ENCODE results near the gene NFATC3.

NFATC3 gene

DNA sequence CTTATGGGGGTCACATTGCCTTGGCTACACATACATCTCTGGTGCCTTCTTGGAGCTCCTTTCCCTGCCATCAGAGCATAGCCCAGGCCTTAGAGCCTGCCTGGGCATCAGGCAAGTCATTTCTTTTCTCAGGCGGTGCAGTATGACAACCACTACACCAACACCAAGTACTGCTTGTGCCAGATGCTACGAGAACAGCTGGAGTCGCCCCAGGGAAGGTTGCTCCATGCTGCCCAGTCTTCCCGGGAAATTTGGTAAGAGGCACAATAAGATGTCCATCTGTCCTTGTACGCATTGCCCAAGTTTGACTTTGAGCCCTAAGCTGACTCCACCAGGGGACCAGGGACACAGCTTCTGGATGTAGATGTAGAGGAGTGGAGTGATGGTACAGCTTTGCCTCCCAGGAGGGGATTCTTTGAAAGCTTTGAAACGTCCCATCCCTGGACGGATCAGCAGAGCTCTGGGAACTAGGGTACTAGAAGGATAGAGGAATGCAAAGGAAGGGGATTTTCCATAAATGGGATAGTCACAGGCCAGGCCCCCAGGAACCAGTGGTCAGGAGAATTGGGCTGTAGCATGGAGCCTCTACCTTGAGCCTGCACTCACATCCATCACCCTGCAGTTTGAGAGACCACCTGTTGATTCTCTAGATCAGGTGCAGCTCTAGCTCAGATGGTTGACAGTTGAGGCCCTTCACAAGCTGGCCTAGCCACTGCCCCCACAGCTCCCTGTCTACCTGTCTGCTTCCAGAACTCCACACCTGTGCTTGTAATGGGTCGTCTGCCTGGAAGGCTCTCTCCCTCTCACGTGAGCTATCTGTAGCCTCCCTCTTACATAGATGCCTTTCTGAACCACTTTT is 11.0 kb upstream of the NFATC3 start:
- DNase-seq, result no peak

- no peak for DNase-seq
Observed at GRCh38 chr16:68074850-68075555, 10.2 kb upstream of the NFATC3 start.

DNA sequence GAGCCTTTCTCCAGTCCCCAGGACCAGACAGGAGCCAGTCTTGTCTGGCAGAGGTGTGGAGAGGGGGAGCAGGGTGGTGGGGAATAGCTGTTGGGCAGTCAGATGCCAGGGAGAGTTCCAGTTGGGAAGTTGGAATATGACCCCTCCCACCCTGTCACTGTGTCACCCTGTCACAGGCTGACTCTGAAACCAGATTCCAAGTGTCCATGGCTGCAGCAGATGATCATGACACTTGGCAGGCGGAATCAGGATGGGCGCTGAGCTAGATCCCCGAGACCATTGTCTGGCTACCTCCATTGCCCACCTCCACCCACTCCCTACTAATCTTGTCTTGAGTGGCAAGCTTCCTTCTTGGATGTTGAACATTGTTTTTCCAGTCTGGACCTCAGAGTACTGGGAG is 9.2 kb upstream of the NFATC3 start:
- no peak for DNase-seq

GRCh38 chr16:68076560-68076959 is 8.6 kb upstream of the NFATC3 start:
- DNase-seq, result no peak

DNA sequence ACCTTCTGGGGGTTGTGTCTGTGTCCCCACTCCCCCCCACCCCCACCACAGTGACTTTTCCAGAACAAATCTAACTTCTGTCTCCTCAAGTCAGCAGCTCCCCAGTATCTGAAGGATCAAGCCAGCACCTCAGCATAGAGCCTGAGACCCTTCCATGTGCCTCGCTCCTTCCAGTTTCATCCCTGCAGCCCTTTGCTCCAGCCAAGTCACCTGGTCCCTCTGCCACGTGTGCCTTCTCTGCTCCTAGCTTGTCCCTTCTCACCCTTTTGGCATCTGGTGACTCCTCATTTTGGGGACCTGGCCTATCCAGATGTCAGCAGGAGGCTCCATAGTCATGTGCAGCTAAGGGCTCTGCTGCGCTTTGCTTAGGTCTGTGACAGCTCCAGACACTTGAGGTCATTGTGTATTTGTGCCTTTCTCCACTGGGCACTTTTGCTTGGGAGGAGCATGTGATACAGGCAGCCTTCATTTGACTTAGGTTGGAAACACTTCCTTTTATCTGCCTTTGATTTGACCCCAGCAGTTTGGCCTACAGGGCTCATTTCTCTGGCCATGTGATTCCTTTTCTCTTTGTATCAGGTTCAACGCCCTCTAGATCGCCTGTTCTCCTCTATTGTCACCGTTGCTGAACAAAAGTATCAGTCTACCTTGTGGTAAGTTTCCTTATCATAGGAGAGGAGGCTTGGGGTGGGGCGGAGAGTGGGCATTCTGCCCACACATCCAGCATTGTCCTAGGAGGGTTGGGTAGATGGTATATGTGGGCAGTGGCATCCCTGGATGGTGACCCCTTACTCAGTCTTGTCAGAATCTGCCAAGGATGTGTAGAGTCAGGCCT is 7.1 kb upstream of the NFATC3 start:
- no peak for DNase-seq

GRCh38 chr16:68078701-68079375 is 6.3 kb upstream of the NFATC3 start:
- no peak for DNase-seq

DNA sequence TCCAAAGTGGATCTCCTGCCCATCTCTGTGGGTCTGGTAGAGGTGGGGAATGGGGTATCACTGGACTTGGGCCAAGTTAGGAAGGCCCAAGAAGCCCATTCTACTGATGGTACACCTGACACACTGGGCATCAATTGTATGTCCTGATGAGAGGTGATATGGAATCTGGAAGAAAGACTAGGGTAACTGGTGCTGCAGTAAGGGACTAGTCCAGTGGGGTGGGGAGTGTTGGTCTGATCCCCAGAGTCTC is 5.9 kb upstream of the NFATC3 start:
- no peak for DNase-seq

- DNase-seq, result no peak
Observed at GRCh38 chr16:68079626-68080344, 5.4 kb upstream of the NFATC3 start.

DNA sequence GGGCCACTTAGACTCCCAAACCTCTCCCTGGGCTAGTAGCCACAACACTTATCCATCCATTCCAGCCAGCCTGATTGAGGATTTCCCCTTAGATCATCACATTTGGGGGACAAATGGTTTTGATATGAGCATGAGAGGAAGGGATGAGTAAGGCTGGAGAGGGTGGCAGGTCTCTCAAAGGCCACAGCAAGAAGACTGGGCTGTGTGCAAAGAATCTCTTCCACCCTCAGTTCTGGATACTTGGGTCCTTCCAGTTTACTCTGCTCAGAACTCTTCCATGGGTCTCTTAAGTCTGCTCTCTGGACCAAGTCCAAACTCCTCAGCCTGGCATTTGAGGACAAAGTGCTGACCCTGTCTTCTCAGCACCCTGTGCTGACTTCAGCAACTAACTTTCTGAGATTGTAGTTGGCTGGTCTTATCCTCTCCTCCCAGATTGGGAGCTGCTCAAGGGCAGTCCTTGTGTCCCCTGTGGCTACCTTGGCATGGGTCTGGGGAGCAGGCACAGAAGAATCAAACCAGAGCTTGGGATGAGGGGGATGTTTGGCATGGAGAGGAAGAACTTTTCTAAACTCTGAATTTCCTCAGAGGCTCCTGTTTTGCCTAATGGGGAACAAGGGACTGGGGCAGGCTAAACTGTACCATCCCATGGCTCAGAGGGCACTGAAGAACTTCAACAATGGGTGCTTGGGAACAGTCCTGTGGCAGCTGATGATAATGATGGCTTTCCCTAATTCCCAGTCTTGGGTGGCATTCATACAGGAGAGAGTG is 3.1 kb upstream of the NFATC3 start:
- no peak for DNase-seq

- DNase-seq, result no peak
Observed at GRCh38 chr16:68082629-68083238, 2.4 kb upstream of the NFATC3 start.

GRCh38 chr16:68083239-68083781 is 1.9 kb upstream of the NFATC3 start:
- no peak for DNase-seq

GRCh38 chr16:68083861-68084503 is 1.2 kb upstream of the NFATC3 start:
- DNase-seq, result no peak

GRCh38 chr16:68084504-68085258 is 489 bp upstream of the NFATC3 start:
- DNase-seq, result peak; percentile 65

DNA sequence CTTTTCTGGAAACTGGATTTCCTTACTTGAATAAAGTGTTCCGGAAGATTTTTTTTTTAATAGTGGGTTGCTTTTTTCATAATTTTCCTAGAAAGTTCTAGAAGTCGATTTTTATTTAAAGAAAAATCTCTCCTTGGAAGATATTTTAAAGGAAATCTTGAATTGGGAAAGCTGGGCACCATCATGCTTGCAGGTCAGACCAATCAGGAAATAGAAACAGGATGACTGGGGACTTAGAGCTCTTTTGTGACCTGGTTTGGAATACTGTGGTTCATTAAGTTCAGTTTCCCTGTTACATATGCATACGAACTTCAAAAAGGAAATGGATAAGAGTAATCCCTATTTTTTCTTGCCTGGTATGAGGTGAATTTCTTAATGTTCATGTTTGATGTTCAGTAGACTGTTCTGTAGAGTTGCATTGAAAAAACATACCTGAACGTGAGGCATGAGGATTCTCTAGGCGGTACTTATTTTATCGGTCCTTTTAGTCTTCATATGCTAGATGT is 1.2 kb downstream of the NFATC3 start:
- DNase-seq, result peak; percentile 4

DNA sequence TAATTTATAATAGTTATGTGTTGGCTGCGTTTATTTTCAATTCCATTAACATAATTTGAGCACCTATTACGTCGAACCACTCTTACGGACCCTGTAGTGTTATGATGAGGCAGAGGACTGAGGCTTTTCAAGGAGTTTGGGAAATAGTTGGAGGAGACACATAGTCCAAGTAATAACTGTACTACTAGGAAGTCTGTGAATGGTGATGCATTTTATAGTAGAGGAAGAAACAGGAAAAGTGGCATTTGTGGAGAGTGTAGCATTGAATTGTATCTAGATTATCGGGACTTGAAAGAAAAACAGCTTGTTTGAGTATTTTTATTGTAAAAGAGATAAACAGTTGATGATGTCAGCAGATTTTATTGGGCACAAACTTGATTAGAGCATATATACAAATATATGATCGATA is 1.7 kb downstream of the NFATC3 start:
- DNase-seq, result no peak

- no peak for DNase-seq
Observed at GRCh38 chr16:68087688-68088087, 2.5 kb downstream of the NFATC3 start.

GRCh38 chr16:68088130-68088972 is 3.2 kb downstream of the NFATC3 start:
- DNase-seq, result no peak

DNA sequence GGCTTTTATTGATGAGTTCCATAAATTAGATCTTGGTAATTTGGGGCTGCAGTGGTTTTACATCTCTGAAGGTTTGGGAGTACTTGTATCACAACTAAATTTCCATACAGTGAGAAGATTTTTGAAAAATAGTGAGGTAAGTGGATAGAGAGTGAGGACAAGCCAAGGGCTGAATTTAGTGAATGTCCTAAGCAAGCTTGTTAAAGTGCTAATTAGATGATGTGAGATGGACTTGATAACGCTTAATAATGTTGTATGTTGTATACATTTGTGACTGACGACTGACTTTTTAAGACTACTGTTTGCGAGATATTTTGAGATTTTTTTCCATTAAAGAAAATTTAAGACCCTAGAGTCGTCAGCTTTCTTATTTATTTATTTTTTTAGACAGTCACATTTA is 3.9 kb downstream of the NFATC3 start:
- no peak for DNase-seq
